ENCODE results near the gene ELAVL1. TPM values are rescaled to one million over a fixed set of nuclear protein-coding genes. Genes with fewer than 3 reads are reported as not detected.

ELAVL1 gene
- total and polyA plus RNA-seq, 2 donors (not counting 1 experiment from before 2014, with no cell fraction given): 21.8 to 63.5 TPM

- ATAC-seq (ENCODE audit: low read depth): no peak
- no peak overlapping the region for H3K9ac ChIP-seq (ENCODE audit: low read length)
- intact Hi-C loops (cut with micrococcal nuclease): no loop called here
- no peaks in the 10 kb centered on the region for H3K27me3 Mint-ChIP-seq
- CTCF ChIA-PET: no interaction called here
- H3K27ac Mint-ChIP-seq: no peak overlapping the region
- H3K4me1 Mint-ChIP-seq: no peaks in the 10 kb centered on the region
- H3K27ac ChIP-seq (ENCODE audit: low read length in 2 of 2): no peak overlapping the region
- no peaks in the 10 kb centered on the region for H3K9me3 Mint-ChIP-seq (ENCODE audit: insufficient read depth)
- no peak overlapping the region for H3K4me3 Mint-ChIP-seq
- H3K4me3 ChIP-seq (ENCODE audit: control extremely low read depth in 1 of 5, extremely low read depth in 1 of 5, insufficient read depth in 1 of 5, low read depth in 2 of 5, low read length in 4 of 5): no peak overlapping the region
- H2AFZ ChIP-seq (ENCODE audit: insufficient read depth, low read depth, low read length, poor library complexity, severe bottlenecking): no peak overlapping the region
- H3K4me2 ChIP-seq (replicated peaks; ENCODE audit: low read depth, low read length, poor library complexity, severe bottlenecking): no peak overlapping the region
- peaks cover 44% of the 10 kb centered on the region for H3K79me2 ChIP-seq (ENCODE audit: control insufficient read depth, insufficient read depth, low read length)
- peaks cover 0 to 74% of the 10 kb centered on the region in 2 experiments for H3K36me3 ChIP-seq (replicated peaks in 1 of 2; ENCODE audit: control extremely low read depth in 1 of 2, control insufficient read depth in 1 of 2, extremely low read depth in 1 of 2, insufficient read depth in 2 of 2, low read length in 1 of 2)
- DNase-seq: no peak
- 100% methylated on average over 13 of the region's 13 CpGs for WGBS (ENCODE audit: insufficient coverage)
- no peaks in the 10 kb centered on the region for H3K9me3 ChIP-seq (ENCODE audit: control extremely low read depth in 1 of 3, control insufficient read depth in 2 of 3, insufficient read depth in 1 of 3, low read length in 2 of 3)
- POLR2A ChIA-PET: no interaction called here
- H3K27me3 ChIP-seq (replicated peaks in 1 of 4; ENCODE audit: control extremely low read depth in 1 of 4, control insufficient read depth in 3 of 4, insufficient read depth in 4 of 4, low read length in 3 of 4): no peaks in the 10 kb centered on the region
- TF ChIP-seq CTCF (IDR thresholded peaks at IDR 0.05) (no peak), EZH2 (IDR thresholded peaks at IDR 0.05; ENCODE audit: borderline replicate concordance, insufficient read depth, low read depth, low read length, poor library complexity, severe bottlenecking) (no peak)
- peaks cover 62% of the 10 kb centered on the region for H4K20me1 ChIP-seq (ENCODE audit: control insufficient read depth, insufficient read depth, low read length, poor library complexity, severe bottlenecking)
- no peaks in the 10 kb centered on the region for H3K4me1 ChIP-seq (ENCODE audit: control insufficient read depth in 2 of 2, insufficient read depth in 2 of 2, low read length in 2 of 2)
Observed at GRCh38 chr19:7980168-7980567, 25.3 kb downstream of the ELAVL1 start.

GRCh38 chr19:7979559-7979958 lies 25.9 kb downstream of the ELAVL1 start:
- no peak overlapping the region for H3K27ac ChIP-seq (ENCODE audit: low read length in 2 of 2)
- 87% methylated on average over 8 of the region's 8 CpGs for WGBS (ENCODE audit: insufficient coverage)
- TF ChIP-seq CTCF (IDR thresholded peaks at IDR 0.05) (no peak), EZH2 (IDR thresholded peaks at IDR 0.05; ENCODE audit: borderline replicate concordance, insufficient read depth, low read depth, low read length, poor library complexity, severe bottlenecking) (no peak)
- ChIA-PET POLR2A (no interaction called here), CTCF (no interaction called here)
- no peaks in the 10 kb centered on the region for H3K27me3 ChIP-seq (replicated peaks in 1 of 4; ENCODE audit: control extremely low read depth in 1 of 4, control insufficient read depth in 3 of 4, insufficient read depth in 4 of 4, low read length in 3 of 4)
- no peaks in the 10 kb centered on the region for H3K9me3 ChIP-seq (ENCODE audit: control extremely low read depth in 1 of 3, control insufficient read depth in 2 of 3, insufficient read depth in 1 of 3, low read length in 2 of 3)
- H3K4me1 Mint-ChIP-seq: no peaks in the 10 kb centered on the region
- H3K4me3 Mint-ChIP-seq: no peak overlapping the region
- intact Hi-C loops (cut with micrococcal nuclease): no loop called here
- peaks cover 0 to 73% of the 10 kb centered on the region in 2 experiments for H3K36me3 ChIP-seq (replicated peaks in 1 of 2; ENCODE audit: control extremely low read depth in 1 of 2, control insufficient read depth in 1 of 2, extremely low read depth in 1 of 2, insufficient read depth in 2 of 2, low read length in 1 of 2)
- no peaks in the 10 kb centered on the region for H3K9me3 Mint-ChIP-seq (ENCODE audit: insufficient read depth)
- no peak overlapping the region for H3K4me3 ChIP-seq (ENCODE audit: control extremely low read depth in 1 of 5, extremely low read depth in 1 of 5, insufficient read depth in 1 of 5, low read depth in 2 of 5, low read length in 4 of 5)
- no peak overlapping the region for H3K9ac ChIP-seq (ENCODE audit: low read length)
- H3K27me3 Mint-ChIP-seq: no peaks in the 10 kb centered on the region
- peaks cover 56% of the 10 kb centered on the region for H4K20me1 ChIP-seq (ENCODE audit: control insufficient read depth, insufficient read depth, low read length, poor library complexity, severe bottlenecking)
- no peak overlapping the region for H3K27ac Mint-ChIP-seq
- no peak for DNase-seq
- H3K79me2 ChIP-seq (ENCODE audit: control insufficient read depth, insufficient read depth, low read length): peaks cover 38% of the 10 kb centered on the region
- no peak for ATAC-seq (ENCODE audit: low read depth)
- H3K4me1 ChIP-seq (ENCODE audit: control insufficient read depth in 2 of 2, insufficient read depth in 2 of 2, low read length in 2 of 2): no peaks in the 10 kb centered on the region
- H2AFZ ChIP-seq (ENCODE audit: insufficient read depth, low read depth, low read length, poor library complexity, severe bottlenecking): no peak overlapping the region
- no peak overlapping the region for H3K4me2 ChIP-seq (replicated peaks; ENCODE audit: low read depth, low read length, poor library complexity, severe bottlenecking)

Measured in B cell (primary cell).